GM12891 (cell line): ENCODE measurements around the gene DACH1.

ENCODE experiments used
- DNase-seq: peaks from one replicate; pipeline ENCODE4 v3.0.0; 2011; ENCODE audit warnings: low spot score; ENCODE audit not compliant: insufficient read length
- FAIRE-seq: peaks from 2 replicates; lab custom pipeline; 2011; peaks lifted over from hg19 to GRCh38; lab: Jason Lieb, UNC
- PAX5 ChIP-seq: IDR thresholded peaks from 2 replicates; pipeline ENCODE4 v1.6.1; 2011; ENCODE audit warnings: low read length, moderate library complexity, mild to moderate bottlenecking; ENCODE audit not compliant: insufficient read depth, severe bottlenecking
- POLR2A ChIP-seq: IDR thresholded peaks from 2 replicates; pipeline ENCODE4 v1.6.1; 2011; ENCODE audit warnings: low read depth, low read length, control low read depth
- POLR2AphosphoS5 ChIP-seq: IDR thresholded peaks from 2 replicates; pipeline ENCODE4 v1.6.1; 2011; ENCODE audit warnings: low read depth, low read length, control low read depth
- POU2F2 ChIP-seq: IDR thresholded peaks from 2 replicates; pipeline ENCODE4 v1.6.1; 2011; ENCODE audit warnings: low read depth, mild to moderate bottlenecking, control low read depth, low read length, moderate library complexity
- SPI1 ChIP-seq: IDR thresholded peaks from 2 replicates; pipeline ENCODE4 v1.6.1; 2011; ENCODE audit warnings: low read depth, low read length, control low read depth
- TAF1 ChIP-seq: IDR thresholded peaks from 2 replicates; pipeline ENCODE4 v1.6.1; 2011; ENCODE audit warnings: low read depth, low read length, control low read depth

Gene DACH1

GRCh38 chr13:71830736-71831135 lies 36.3 kb downstream of the DACH1 start:
- TF ChIP-seq POLR2A (no peak), SPI1 (no peak), POLR2AphosphoS5 (no peak), PAX5 (no peak), TAF1 (no peak), POU2F2 (no peak)
- DNase-seq: no peak
- no peak for FAIRE-seq

- FAIRE-seq (no peak), DNase-seq (no peak)
- TF ChIP-seq SPI1 (no peak), PAX5 (no peak), POLR2AphosphoS5 (no peak), POU2F2 (no peak), POLR2A (no peak), TAF1 (no peak)
These were observed 36.7 kb downstream of the DACH1 start for GRCh38 chr13:71830323-71830722.

GRCh38 chr13:71829547-71829946 lies 37.5 kb downstream of the DACH1 start:
- no peak for TF ChIP-seq PAX5
- no peak for TF ChIP-seq SPI1
- no peak for TF ChIP-seq POU2F2
- TF ChIP-seq TAF1: no peak
- no peak for TF ChIP-seq POLR2A
- TF ChIP-seq POLR2AphosphoS5: no peak
- DNase-seq (no peak), FAIRE-seq (no peak)

- DNase-seq: no peak
- no peak for FAIRE-seq
These were observed 38.4 kb downstream of the DACH1 start for GRCh38 chr13:71828564-71828963.

GRCh38 chr13:71828117-71828516 lies 38.9 kb downstream of the DACH1 start:
- FAIRE-seq (no peak), DNase-seq (no peak)
- TF ChIP-seq PAX5 (no peak), TAF1 (no peak), POLR2AphosphoS5 (no peak), POU2F2 (no peak), POLR2A (no peak), SPI1 (no peak)

More at GRCh38 chr13:71828564-71828963, 38.4 kb downstream of the DACH1 start:
- TF ChIP-seq POLR2AphosphoS5 (no peak), SPI1 (no peak), PAX5 (no peak), POU2F2 (no peak), POLR2A (no peak), TAF1 (no peak)

- no peak for FAIRE-seq
- TF ChIP-seq SPI1 (no peak), POLR2AphosphoS5 (no peak), POU2F2 (no peak), TAF1 (no peak), PAX5 (no peak), POLR2A (no peak)
- no peak for DNase-seq
These were observed 39.8 kb downstream of the DACH1 start for GRCh38 chr13:71827241-71827640.

- DNase-seq (no peak), FAIRE-seq (no peak)
- TF ChIP-seq POLR2AphosphoS5: no peak
- TF ChIP-seq TAF1: no peak
- no peak for TF ChIP-seq PAX5
- no peak for TF ChIP-seq SPI1
- TF ChIP-seq POLR2A: no peak
- no peak for TF ChIP-seq POU2F2
These were observed 46.3 kb downstream of the DACH1 start for GRCh38 chr13:71820699-71821098.

- TF ChIP-seq PAX5 (no peak), SPI1 (no peak), POU2F2 (no peak), TAF1 (no peak), POLR2AphosphoS5 (no peak), POLR2A (no peak)
- FAIRE-seq: no peak
- DNase-seq: no peak
These were observed 49.7 kb downstream of the DACH1 start for GRCh38 chr13:71817335-71817734.

- TF ChIP-seq SPI1 (no peak), PAX5 (no peak), POLR2AphosphoS5 (no peak), POU2F2 (no peak), TAF1 (no peak), POLR2A (no peak)
- FAIRE-seq (no peak), DNase-seq (no peak)
These were observed 52.1 kb downstream of the DACH1 start for GRCh38 chr13:71814806-71815360.
